Ishikawa (cell line): ENCODE measurements around the gene PEAK1.

Experiments used
- CEBPB ChIP-seq: IDR thresholded peaks from 2 replicates; pipeline ENCODE4 v1.6.1; 2012
- RAD21 ChIP-seq: IDR thresholded peaks from 2 replicates; pipeline ENCODE4 v1.6.1; 2012; ENCODE audit warnings: low read depth
- TAF1 ChIP-seq: IDR thresholded peaks from 2 replicates; pipeline ENCODE4 v1.6.1; 2012; ENCODE audit warnings: low read depth, mild to moderate bottlenecking
- TCF12 ChIP-seq: IDR thresholded peaks from 2 replicates; pipeline ENCODE4 v1.6.1; 2012; ENCODE audit warnings: low read depth
- YY1 ChIP-seq: IDR thresholded peaks from 2 replicates; pipeline ENCODE4 v1.6.1; 2012; ENCODE audit warnings: low read depth
- ZBTB7A ChIP-seq: IDR thresholded peaks from 2 replicates; pipeline ENCODE4 v1.6.1; 2012; ENCODE audit warnings: low read depth
- TF ChIP-seq, protein P1 (sequence below): IDR thresholded peaks from 2 replicates; pipeline ENCODE4 v1.6.1; 2012; ENCODE audit warnings: low read depth, mild to moderate bottlenecking
- TF ChIP-seq, protein P2 (sequence below): IDR thresholded peaks from 2 replicates; pipeline ENCODE4 v1.6.1; 2012
- TF ChIP-seq, protein P3 (sequence below): IDR thresholded peaks from 2 replicates; pipeline ENCODE4 v1.6.1; 2012

DNA sequence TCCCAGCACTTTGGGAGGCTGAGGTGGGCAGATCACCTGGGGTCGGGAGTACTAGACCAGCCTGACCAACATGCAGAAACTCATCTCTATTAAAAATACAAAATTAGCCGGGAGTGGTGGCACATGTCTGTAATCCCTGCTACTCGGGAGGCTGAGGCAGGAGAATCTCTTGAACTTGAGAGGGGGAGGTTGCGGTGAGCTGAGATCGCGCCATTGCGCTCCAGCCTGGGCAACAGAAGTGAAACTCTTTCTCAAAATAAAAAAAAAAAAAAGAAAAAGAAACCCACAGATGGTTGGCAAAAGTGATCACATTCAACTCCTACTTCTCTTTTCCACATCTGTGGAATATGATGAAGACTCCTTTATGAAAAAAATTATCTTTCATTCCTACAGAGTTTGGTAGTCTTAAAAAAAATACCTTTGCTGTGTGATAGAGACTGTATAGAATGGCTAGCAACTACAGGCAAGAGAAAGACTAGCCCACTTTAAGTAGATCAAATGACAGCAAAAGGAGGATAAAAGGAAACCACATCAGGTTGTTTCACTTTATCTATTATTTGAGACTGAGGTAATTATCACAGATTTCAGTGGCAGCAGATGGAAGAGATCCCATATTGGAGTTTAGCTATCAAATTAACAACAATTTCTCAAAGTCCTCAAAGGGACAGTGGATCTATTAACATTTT is 176.0 kb downstream of the PEAK1 start:
- TF ChIP-seq CEBPB = no peak
- no peak for TF ChIP-seq TAF1
- no peak for TF ChIP-seq TCF12
- TF ChIP-seq, protein P1, sequence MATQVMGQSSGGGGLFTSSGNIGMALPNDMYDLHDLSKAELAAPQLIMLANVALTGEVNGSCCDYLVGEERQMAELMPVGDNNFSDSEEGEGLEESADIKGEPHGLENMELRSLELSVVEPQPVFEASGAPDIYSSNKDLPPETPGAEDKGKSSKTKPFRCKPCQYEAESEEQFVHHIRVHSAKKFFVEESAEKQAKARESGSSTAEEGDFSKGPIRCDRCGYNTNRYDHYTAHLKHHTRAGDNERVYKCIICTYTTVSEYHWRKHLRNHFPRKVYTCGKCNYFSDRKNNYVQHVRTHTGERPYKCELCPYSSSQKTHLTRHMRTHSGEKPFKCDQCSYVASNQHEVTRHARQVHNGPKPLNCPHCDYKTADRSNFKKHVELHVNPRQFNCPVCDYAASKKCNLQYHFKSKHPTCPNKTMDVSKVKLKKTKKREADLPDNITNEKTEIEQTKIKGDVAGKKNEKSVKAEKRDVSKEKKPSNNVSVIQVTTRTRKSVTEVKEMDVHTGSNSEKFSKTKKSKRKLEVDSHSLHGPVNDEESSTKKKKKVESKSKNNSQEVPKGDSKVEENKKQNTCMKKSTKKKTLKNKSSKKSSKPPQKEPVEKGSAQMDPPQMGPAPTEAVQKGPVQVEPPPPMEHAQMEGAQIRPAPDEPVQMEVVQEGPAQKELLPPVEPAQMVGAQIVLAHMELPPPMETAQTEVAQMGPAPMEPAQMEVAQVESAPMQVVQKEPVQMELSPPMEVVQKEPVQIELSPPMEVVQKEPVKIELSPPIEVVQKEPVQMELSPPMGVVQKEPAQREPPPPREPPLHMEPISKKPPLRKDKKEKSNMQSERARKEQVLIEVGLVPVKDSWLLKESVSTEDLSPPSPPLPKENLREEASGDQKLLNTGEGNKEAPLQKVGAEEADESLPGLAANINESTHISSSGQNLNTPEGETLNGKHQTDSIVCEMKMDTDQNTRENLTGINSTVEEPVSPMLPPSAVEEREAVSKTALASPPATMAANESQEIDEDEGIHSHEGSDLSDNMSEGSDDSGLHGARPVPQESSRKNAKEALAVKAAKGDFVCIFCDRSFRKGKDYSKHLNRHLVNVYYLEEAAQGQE = no peak
- no peak for TF ChIP-seq RAD21
- TF ChIP-seq, protein P2, sequence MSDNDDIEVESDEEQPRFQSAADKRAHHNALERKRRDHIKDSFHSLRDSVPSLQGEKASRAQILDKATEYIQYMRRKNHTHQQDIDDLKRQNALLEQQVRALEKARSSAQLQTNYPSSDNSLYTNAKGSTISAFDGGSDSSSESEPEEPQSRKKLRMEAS = no peak
- TF ChIP-seq YY1 = no peak
- TF ChIP-seq, protein P3, sequence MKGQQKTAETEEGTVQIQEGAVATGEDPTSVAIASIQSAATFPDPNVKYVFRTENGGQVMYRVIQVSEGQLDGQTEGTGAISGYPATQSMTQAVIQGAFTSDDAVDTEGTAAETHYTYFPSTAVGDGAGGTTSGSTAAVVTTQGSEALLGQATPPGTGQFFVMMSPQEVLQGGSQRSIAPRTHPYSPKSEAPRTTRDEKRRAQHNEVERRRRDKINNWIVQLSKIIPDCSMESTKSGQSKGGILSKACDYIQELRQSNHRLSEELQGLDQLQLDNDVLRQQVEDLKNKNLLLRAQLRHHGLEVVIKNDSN = no peak
- TF ChIP-seq ZBTB7A = no peak
